A549 (cell line): ENCODE measurements around the gene RUNX2. TPM values are rescaled to one million over a fixed set of nuclear protein-coding genes. Genes with fewer than 3 reads are reported as not detected.

Experiments used
- ATAC-seq, 2 experiments: fragments of 200-7000 bp in 1 of 2; fragments of >200 bp in 1 of 2; cut with Nextera tagmentation in 1 of 2; cut with Tn5 transposase in 1 of 2; 3 replicates each; pipeline versions ENCODE4 v1.8.0 to v1.9.1; 2018 to 2020; ENCODE audit warnings: mild to moderate bottlenecking in 1 of 2, moderate library complexity in 1 of 2
- CTCF ChIA-PET: fragments of 300-600 bp; sonication (Branson Sonifier 250); formaldehyde crosslinking; extraction: SDS; loops from one replicate; lab custom pipeline; 2021; ENCODE audit warnings: antibody characterized with exemption, inconsistent platforms; lab: Yijun Ruan, JAX
- POLR2A ChIA-PET: fragments of 350-600 bp; formaldehyde crosslinking; extraction: SDS; loops from one replicate; lab custom pipeline; 2021; ENCODE audit warnings: antibody characterized with exemption, inconsistent platforms; lab: Yijun Ruan, JAX
- DNase-seq, 2 experiments: peaks; one replicate each; pipeline versions ENCODE4 v3.0.0 to v3.0.0-alpha.2; 2011 to 2016; ENCODE audit warnings: low read depth in 1 of 2, low spot score in 1 of 2
- FAIRE-seq: peaks from 2 replicates; lab custom pipeline; 2011; peaks lifted over from hg19 to GRCh38; lab: Jason Lieb, UNC
- H3K27ac ChIP-seq, 2 experiments: fragments of >200 bp; sonication (Bioruptor Twin); formaldehyde crosslinking; 3 replicates each; pipeline ENCODE4 v1.5.1; 2016 to 2017
- H3K4me1 ChIP-seq: fragments of >200 bp; sonication (Bioruptor Twin); formaldehyde crosslinking; 3 replicates; pipeline ENCODE4 v1.6.1; 2016
- H3K4me2 ChIP-seq: fragments of >200 bp; sonication (Bioruptor Twin); formaldehyde crosslinking; 3 replicates; pipeline ENCODE4 v1.6.1; 2016
- H3K4me3 ChIP-seq: fragments of >200 bp; sonication (Bioruptor Twin); formaldehyde crosslinking; 3 replicates; pipeline ENCODE4 v1.5.1; 2016
- H3K9me3 ChIP-seq: fragments of >200 bp; sonication (Bioruptor Twin); formaldehyde crosslinking; 3 replicates; pipeline ENCODE4 v1.6.1; 2016
- BHLHE40 ChIP-seq: IDR thresholded peaks from 2 replicates; pipeline ENCODE4 v1.6.1; 2012; ENCODE audit warnings: low read depth, low read length, inconsistent platforms
- CBX2 ChIP-seq: fragments of 200-600 bp; sonication (generic); IDR thresholded peaks from 2 replicates; pipeline ENCODE4 v1.6.1; 2016; ENCODE audit warnings: low read depth, mild to moderate bottlenecking, borderline replicate concordance
- CEBPB ChIP-seq, 2 experiments: fragments of >200 bp in 1 of 2; sonication (Bioruptor Twin) in 1 of 2; formaldehyde crosslinking in 1 of 2; IDR thresholded peaks; 2 replicates each; pipeline ENCODE4 v1.6.1; 2012 to 2016
- CHD2 ChIP-seq: fragments of 150-350 bp; IDR thresholded peaks from 2 replicates; pipeline ENCODE4 v1.6.1; 2014; ENCODE audit warnings: low read length; ENCODE audit not compliant: partially characterized antibody
- CTCF ChIP-seq: fragments of >200 bp; sonication (Bioruptor Twin); formaldehyde crosslinking; IDR thresholded peaks from 3 replicates; pipeline ENCODE4 v1.5.1; 2016
- EP300 ChIP-seq, 2 experiments: fragments of >200 bp; sonication (Bioruptor Twin); formaldehyde crosslinking; IDR thresholded peaks; 2 replicates in 1 of 2; 3 replicates in 1 of 2; pipeline ENCODE4 v1.6.1; 2016 to 2017
- FOSB ChIP-seq: fragments of 250-450 bp; sonication (Bioruptor Pico); IDR thresholded peaks from 2 replicates; pipeline ENCODE4 v1.5.0; 2020; ENCODE audit warnings: mild to moderate bottlenecking, moderate library complexity
- FOXS1 ChIP-seq: fragments of 250-450 bp; sonication (Bioruptor Pico); IDR thresholded peaks from 2 replicates; pipeline ENCODE4 v1.5.0; 2020; ENCODE audit warnings: mild to moderate bottlenecking, moderate library complexity
- HDAC2 ChIP-seq: fragments of 200-600 bp; sonication (generic); IDR thresholded peaks from 2 replicates; pipeline ENCODE4 v1.6.1; 2016
- HOXA7 ChIP-seq: fragments of 250-450 bp; sonication (Bioruptor Pico); IDR thresholded peaks from 2 replicates; pipeline ENCODE4 v1.5.0; 2020; ENCODE audit warnings: mild to moderate bottlenecking, moderate library complexity
- HOXB13 ChIP-seq: fragments of 250-450 bp; sonication (Bioruptor Pico); IDR thresholded peaks from 2 replicates; pipeline ENCODE4 v1.5.0; 2020; ENCODE audit warnings: low read depth, mild to moderate bottlenecking, moderate library complexity
- PHF8 ChIP-seq: fragments of 200-600 bp; sonication (generic); IDR thresholded peaks from 2 replicates; pipeline ENCODE4 v1.6.1; 2016; ENCODE audit warnings: low read depth, mild to moderate bottlenecking, antibody characterized with exemption, moderate library complexity, borderline replicate concordance
- POLR2AphosphoS2 ChIP-seq: conservative IDR thresholded peaks from 2 replicates; pipeline ENCODE4 v1.6.1; 2012; ENCODE audit warnings: low read length, improper control_type of control experiment, inconsistent platforms
- TFCP2L1 ChIP-seq: fragments of 250-450 bp; sonication (Bioruptor Pico); IDR thresholded peaks from 2 replicates; pipeline ENCODE4 v1.5.0; 2021; ENCODE audit warnings: mild to moderate bottlenecking
- TP53 ChIP-seq: fragments of 250-450 bp; sonication (Bioruptor Pico); IDR thresholded peaks from 2 replicates; pipeline ENCODE4 v1.5.0; 2021; ENCODE audit warnings: mild to moderate bottlenecking, moderate library complexity
- ZC3H11A ChIP-seq: fragments of 450-650 bp; IDR thresholded peaks from 2 replicates; pipeline ENCODE4 v1.6.1; 2014; ENCODE audit warnings: antibody characterized with exemption, mild to moderate bottlenecking
- ZNF302 ChIP-seq: fragments of 250-450 bp; sonication (Bioruptor Pico); IDR thresholded peaks from 2 replicates; pipeline ENCODE4 v1.9.0; 2021; ENCODE audit warnings: inconsistent platforms, mild to moderate bottlenecking, moderate library complexity
- WGBS: methylation state at CpG from one replicate; pipeline ENCODE4 v1.1.6; 2017; ENCODE audit errors: missing lambda C conversion rate; 5-methylcytosine and 5-hydroxymethylcytosine counted together
- polyA plus RNA-seq, 4 experiments: library from polyadenylated mRNA; depleted of rRNA in 3 of 4; stranded (reverse); fragments of >200 nt; fragmentation: RNase III in 1 of 4; extraction: RNeasy Plus Mini Kit Qiagen cat#74134 plus additional on column Dnase treatment in 1 of 4; gene quantifications; 2 replicates in 3 of 4; 3 replicates in 1 of 4; pipeline ENCODE4 v1.2.3, GENCODE V29; 2011 to 2017

The RUNX2 gene
- polyA plus RNA-seq, 2 of the 4 experiments (the other 2 are of a cell fraction), result 0.13 to 0.83 TPM

GRCh38 chr6:45430590-45431202 lies 102.6 kb downstream of the RUNX2 start:
- WGBS, result 51% methylated on average over 2 of the region's 2 CpGs
- no peak for DNase-seq
- no peak for FAIRE-seq
- peaks cover 21% of the 10 kb centered on the region for H3K4me1 ChIP-seq
- no peak overlapping the region for H3K4me3 ChIP-seq
- no peak for TF ChIP-seq EP300 (IDR thresholded peaks at IDR 0.05)
- TF ChIP-seq HDAC2, result no peak
- no peak for TF ChIP-seq PHF8
- TF ChIP-seq FOXS1 (CRISPR knock-in tag), result no peak
- TF ChIP-seq CHD2, result no peak
- no peak for TF ChIP-seq ZC3H11A
- TF ChIP-seq HOXA7 (CRISPR knock-in tag), result no peak
- no peak for TF ChIP-seq ZNF302
- TF ChIP-seq POLR2AphosphoS2, result no peak
- no peak for TF ChIP-seq TFCP2L1 (CRISPR knock-in tag)
- TF ChIP-seq TP53 (CRISPR knock-in tag), result no peak
- TF ChIP-seq, all 56 proteins: peak for 0
- Histone ChIP-seq H3K27ac (no peak overlapping the region), H3K9me3 (no peaks in the 10 kb centered on the region), H3K4me2 (no peak overlapping the region)
- ChIA-PET CTCF (interaction anchor here (2.1 kb wide), 1 partner anchor 284 kb away, joined by 7 read pairs; no protein-coding TSS in a partner anchor), POLR2A (no interaction called here)
- ATAC-seq, result no peak

- 90% methylated on average over 10 of the region's 10 CpGs for WGBS
- Histone ChIP-seq H3K4me2 (no peak overlapping the region), H3K9me3 (no peaks in the 10 kb centered on the region), H3K4me3 (no peak overlapping the region), H3K27ac (0 out of 6 replicates have a peak overlapping the region, but pooled peaks of 1 of the 2 experiments have one; percentile 19), H3K4me1 (peaks cover 23% of the 10 kb centered on the region)
- no peak for TF ChIP-seq CEBPB (IDR thresholded peaks at IDR 0.05)
- TF ChIP-seq CBX2, result no peak
- POLR2A ChIA-PET, result no interaction called here
- ATAC-seq (no peak), FAIRE-seq (no peak), DNase-seq (no peak)
- CTCF ChIA-PET, result interaction anchor here (2.1 kb wide), 1 partner anchor 283 kb away, joined by 7 read pairs; no protein-coding TSS in a partner anchor
These were observed 103.4 kb downstream of the RUNX2 start for GRCh38 chr6:45431317-45432065.

- 1% methylated on average over 2 of the region's 2 CpGs for WGBS
- TF ChIP-seq CTCF (no peak), CBX2 (no peak), FOSB (CRISPR knock-in tag) (no peak), HOXB13 (CRISPR knock-in tag) (no peak), POLR2AphosphoS2 (no peak), BHLHE40 (no peak)
- TF ChIP-seq, all 56 proteins: peak for 0
- H3K27ac ChIP-seq, result no peak overlapping the region
- FAIRE-seq (no peak), DNase-seq (no peak), ATAC-seq (no peak)
- H3K4me2 ChIP-seq, result peak overlapping the region; percentile 29; the same call in 2 of the 3 replicates
- POLR2A ChIA-PET, result no interaction called here
- no peak overlapping the region for H3K4me3 ChIP-seq
- peaks cover 38% of the 10 kb centered on the region for H3K4me1 ChIP-seq
- CTCF ChIA-PET, result no interaction called here
- H3K9me3 ChIP-seq, result no peaks in the 10 kb centered on the region
These were observed 104.8 kb downstream of the RUNX2 start for GRCh38 chr6:45432977-45433376.
